Hepatocyte (in vitro differentiated cells): ENCODE measurements around the gene TXNDC5.

Experiments
- CTCF ChIP-seq: fragments of 200-600 bp; sonication (generic); IDR thresholded peaks from 2 replicates; pipeline ENCODE4 v1.5.1; 2016; ENCODE audit warnings: antibody characterized with exemption, mild to moderate bottlenecking; ENCODE audit not compliant: poor library complexity
- EZH2 ChIP-seq: fragments of 200-600 bp; sonication (generic); IDR thresholded peaks from 2 replicates; pipeline ENCODE4 v1.6.1; 2016; ENCODE audit warnings: antibody characterized with exemption, mild to moderate bottlenecking, borderline replicate concordance
- EZH2phosphoT487 ChIP-seq: fragments of 200-600 bp; sonication (generic); IDR thresholded peaks from one replicate; pipeline ENCODE4 v1.6.1; 2018; ENCODE audit warnings: antibody characterized with exemption, mild to moderate bottlenecking, low read depth, moderate library complexity; ENCODE audit not compliant: unreplicated experiment, severe bottlenecking

- TF ChIP-seq CTCF (no peak), EZH2phosphoT487 (no peak), EZH2 (no peak)
These were observed 2.3 kb upstream of the TXNDC5 start for GRCh38 chr6:7912736-7913517.
